Keratinocyte (primary cell): Measurements from ENCODE around the gene ZNF492.

Source experiments
- CTCF ChIP-seq, 3 experiments: IDR thresholded peaks in 1 of 3; conservative IDR thresholded peaks in 1 of 3; optimal IDR thresholded peaks in 1 of 3; 2 replicates in 2 of 3; 3 replicates in 1 of 3; pipeline versions ENCODE3 to v1.5.1; 2011; ENCODE audit warnings: low read length in 3 of 3, mild to moderate bottlenecking in 3 of 3, moderate library complexity in 2 of 3, control low read depth in 1 of 3, inconsistent platforms in 1 of 3; ENCODE audit not compliant: insufficient read depth in 2 of 3; ENCODE audit errors: extremely low read depth in 1 of 3
- EZH2 ChIP-seq: IDR thresholded peaks from one replicate; pipeline ENCODE4 v1.6.1; 2012; ENCODE audit warnings: inconsistent platforms, mild to moderate bottlenecking, low read length, moderate library complexity

- TF ChIP-seq CTCF (optimal IDR thresholded peaks at IDR 0.05 in 1 of 3, IDR thresholded peaks at IDR 0.05 in 1 of 3, conservative IDR thresholded peaks at IDR 0.05 in 1 of 3; ENCODE audit: extremely low read depth in 1 of 3, insufficient read depth in 2 of 3, low read length in 3 of 3) (no peak), EZH2 (no peak)
Observed at GRCh38 chr19:22620912-22621311, 13.2 kb upstream of the ZNF492 start.
